WI38 (cell line): ENCODE results near the gene GAGE2A.
"Not testable (repeated sequence)": the region's sequence is repeated elsewhere in the genome, so short reads cannot be mapped to it uniquely, and the experiment has no call there.

Experiments used
- H3K4me3 ChIP-seq: 2 replicates; pipeline ENCODE4 v1.5.1; 2011; ENCODE audit warnings: low read depth, mild to moderate bottlenecking, control low read depth, low read length
- TF ChIP-seq, protein P1 (sequence below): IDR thresholded peaks from 2 replicates; pipeline ENCODE4 v1.5.1; 2012; ENCODE audit warnings: low read depth, mild to moderate bottlenecking, control low read depth, low read length

Gene GAGE2A, protein sequence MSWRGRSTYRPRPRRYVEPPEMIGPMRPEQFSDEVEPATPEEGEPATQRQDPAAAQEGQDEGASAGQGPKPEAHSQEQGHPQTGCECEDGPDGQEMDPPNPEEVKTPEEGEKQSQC

DNA sequence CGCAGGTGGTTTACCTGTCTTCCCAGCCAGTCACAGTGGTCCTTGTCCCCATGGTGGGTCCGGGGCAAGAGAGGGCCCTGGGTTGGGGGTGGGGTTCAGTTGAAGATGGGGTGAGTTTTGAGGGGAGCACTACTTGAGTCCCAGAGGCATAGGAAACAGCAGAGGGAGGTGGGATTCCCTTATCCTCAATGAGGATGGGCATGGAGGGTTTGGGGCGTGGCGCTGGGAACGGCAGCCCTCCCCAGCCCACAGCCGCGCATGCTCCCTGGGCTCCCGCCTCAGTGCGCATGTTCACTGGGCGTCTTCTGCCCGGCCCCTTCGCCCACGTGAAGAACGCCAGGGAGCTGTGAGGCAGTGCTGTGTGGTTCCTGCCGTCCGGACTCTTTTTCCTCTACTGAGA lies at the start of gene GAGE2A:
TSS of gene GAGE2A (plus strand) at position 301 of the 400 bp plus-strand sequence. CDS start 1,155 bp downstream, outside the sequence.
- H3K4me3 ChIP-seq: not testable (repeated sequence)

DNA sequence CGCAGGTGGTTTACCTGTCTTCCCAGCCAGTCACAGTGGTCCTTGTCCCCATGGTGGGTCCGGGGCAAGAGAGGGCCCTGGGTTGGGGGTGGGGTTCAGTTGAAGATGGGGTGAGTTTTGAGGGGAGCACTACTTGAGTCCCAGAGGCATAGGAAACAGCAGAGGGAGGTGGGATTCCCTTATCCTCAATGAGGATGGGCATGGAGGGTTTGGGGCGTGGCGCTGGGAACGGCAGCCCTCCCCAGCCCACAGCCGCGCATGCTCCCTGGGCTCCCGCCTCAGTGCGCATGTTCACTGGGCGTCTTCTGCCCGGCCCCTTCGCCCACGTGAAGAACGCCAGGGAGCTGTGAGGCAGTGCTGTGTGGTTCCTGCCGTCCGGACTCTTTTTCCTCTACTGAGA lies 47.9 kb upstream of the GAGE2A start, which contains the start of gene GAGE12D:
TSS of gene GAGE12D (plus strand) at position 301 of the 400 bp plus-strand sequence. CDS start 1,155 bp downstream, outside the sequence.
- H3K4me3 ChIP-seq: not testable (repeated sequence)

DNA sequence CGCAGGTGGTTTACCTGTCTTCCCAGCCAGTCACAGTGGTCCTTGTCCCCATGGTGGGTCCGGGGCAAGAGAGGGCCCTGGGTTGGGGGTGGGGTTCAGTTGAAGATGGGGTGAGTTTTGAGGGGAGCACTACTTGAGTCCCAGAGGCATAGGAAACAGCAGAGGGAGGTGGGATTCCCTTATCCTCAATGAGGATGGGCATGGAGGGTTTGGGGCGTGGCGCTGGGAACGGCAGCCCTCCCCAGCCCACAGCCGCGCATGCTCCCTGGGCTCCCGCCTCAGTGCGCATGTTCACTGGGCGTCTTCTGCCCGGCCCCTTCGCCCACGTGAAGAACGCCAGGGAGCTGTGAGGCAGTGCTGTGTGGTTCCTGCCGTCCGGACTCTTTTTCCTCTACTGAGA lies 38.3 kb upstream of the GAGE2A start, which contains the start of gene GAGE12E:
TSS of gene GAGE12E (plus strand) at position 301 of the 400 bp plus-strand sequence. CDS start 1,155 bp downstream, outside the sequence.
- not testable (repeated sequence) for H3K4me3 ChIP-seq

DNA sequence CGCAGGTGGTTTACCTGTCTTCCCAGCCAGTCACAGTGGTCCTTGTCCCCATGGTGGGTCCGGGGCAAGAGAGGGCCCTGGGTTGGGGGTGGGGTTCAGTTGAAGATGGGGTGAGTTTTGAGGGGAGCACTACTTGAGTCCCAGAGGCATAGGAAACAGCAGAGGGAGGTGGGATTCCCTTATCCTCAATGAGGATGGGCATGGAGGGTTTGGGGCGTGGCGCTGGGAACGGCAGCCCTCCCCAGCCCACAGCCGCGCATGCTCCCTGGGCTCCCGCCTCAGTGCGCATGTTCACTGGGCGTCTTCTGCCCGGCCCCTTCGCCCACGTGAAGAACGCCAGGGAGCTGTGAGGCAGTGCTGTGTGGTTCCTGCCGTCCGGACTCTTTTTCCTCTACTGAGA lies 28.8 kb upstream of the GAGE2A start, which contains the start of gene GAGE12F:
TSS of gene GAGE12F (plus strand) at position 301 of the 400 bp plus-strand sequence. CDS start 1,155 bp downstream, outside the sequence.
- H3K4me3 ChIP-seq: not testable (repeated sequence)

DNA sequence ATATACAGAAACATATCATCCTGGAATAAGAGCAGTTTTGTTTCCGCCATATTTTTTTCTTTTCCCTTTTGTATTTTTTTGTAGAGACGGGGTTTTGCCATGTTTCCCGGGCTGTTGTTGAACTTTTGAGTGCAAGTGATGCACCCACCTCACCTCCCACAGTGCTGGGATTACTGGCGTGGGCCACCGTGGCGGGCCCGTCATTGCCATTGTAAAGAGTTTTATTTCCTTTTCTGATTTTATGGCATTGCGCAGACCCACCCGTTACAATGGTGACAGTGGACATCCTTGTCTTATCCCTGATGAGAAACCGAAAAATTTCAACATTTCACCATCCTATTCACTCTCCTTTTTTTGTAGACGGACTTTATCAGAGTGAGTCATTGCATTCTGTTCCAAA lies 20.6 kb upstream of the GAGE2A start:
- H3K4me3 ChIP-seq: not testable (repeated sequence)

DNA sequence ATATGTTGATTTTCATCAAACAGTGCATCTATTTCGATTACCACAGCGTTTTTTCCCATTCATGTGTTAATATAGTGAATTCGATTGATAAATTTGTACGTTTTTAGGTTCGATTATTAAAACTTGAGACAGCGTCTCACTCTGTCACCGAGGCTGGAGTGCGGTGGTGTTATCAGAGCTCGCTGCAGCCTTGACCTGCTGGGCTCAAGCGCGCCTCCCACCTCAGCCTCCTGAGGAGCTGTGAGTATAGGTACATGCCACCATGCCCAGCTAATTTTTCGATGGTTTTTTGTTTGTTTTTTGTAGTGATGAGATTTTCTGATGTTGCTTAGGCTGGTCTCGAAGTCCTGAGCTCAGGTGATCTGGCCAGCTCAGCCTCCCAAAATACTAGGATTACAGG lies 20.1 kb upstream of the GAGE2A start:
- H3K4me3 ChIP-seq: not testable (repeated sequence)

DNA sequence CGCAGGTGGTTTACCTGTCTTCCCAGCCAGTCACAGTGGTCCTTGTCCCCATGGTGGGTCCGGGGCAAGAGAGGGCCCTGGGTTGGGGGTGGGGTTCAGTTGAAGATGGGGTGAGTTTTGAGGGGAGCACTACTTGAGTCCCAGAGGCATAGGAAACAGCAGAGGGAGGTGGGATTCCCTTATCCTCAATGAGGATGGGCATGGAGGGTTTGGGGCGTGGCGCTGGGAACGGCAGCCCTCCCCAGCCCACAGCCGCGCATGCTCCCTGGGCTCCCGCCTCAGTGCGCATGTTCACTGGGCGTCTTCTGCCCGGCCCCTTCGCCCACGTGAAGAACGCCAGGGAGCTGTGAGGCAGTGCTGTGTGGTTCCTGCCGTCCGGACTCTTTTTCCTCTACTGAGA lies 19.2 kb upstream of the GAGE2A start, which contains the start of gene GAGE12G:
TSS of gene GAGE12G (plus strand) at position 301 of the 400 bp plus-strand sequence. CDS start 1,155 bp downstream, outside the sequence.
- not testable (repeated sequence) for H3K4me3 ChIP-seq

DNA sequence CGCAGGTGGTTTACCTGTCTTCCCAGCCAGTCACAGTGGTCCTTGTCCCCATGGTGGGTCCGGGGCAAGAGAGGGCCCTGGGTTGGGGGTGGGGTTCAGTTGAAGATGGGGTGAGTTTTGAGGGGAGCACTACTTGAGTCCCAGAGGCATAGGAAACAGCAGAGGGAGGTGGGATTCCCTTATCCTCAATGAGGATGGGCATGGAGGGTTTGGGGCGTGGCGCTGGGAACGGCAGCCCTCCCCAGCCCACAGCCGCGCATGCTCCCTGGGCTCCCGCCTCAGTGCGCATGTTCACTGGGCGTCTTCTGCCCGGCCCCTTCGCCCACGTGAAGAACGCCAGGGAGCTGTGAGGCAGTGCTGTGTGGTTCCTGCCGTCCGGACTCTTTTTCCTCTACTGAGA lies 9.6 kb upstream of the GAGE2A start, which contains the start of gene GAGE12H:
TSS of gene GAGE12H (plus strand) at position 301 of the 400 bp plus-strand sequence. CDS start 1,155 bp downstream, outside the sequence.
- not testable (repeated sequence) for H3K4me3 ChIP-seq

DNA sequence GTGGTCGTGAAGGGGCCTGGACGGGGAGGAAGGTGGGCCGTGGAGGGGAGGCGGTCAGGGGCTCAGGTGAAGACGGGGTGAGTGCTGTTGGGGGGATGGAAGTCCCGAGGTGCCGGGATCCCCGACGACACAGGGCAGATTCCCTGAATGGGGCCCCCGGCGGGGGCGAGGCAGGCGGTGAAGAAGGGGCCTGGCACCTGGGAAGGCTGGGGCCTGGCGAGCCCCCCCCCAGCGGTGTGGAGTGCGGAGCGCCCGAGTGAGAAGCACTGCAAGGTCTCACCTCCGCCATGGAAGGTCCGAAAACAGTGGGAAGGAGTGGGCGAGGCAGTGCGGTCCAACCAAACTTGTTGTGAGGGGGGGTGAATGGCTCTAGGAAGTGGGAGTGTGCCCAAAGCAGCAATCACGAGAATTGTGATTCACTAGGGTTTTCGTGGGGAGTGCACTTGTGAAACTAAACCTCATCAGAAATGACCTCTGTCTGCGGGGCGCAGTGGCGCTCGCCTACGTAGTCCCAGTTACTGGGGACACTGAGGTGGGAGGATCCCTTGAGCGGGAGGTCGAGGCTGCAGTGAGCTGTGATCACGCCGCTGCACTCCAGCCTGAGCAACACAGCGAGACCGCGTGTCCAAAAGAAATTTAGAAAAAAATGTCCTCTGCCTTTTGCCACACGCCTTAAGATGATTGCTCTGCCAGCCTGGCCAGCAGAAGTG lies 628 bp downstream of the GAGE2A start:
- not testable (repeated sequence) for H3K4me3 ChIP-seq

DNA sequence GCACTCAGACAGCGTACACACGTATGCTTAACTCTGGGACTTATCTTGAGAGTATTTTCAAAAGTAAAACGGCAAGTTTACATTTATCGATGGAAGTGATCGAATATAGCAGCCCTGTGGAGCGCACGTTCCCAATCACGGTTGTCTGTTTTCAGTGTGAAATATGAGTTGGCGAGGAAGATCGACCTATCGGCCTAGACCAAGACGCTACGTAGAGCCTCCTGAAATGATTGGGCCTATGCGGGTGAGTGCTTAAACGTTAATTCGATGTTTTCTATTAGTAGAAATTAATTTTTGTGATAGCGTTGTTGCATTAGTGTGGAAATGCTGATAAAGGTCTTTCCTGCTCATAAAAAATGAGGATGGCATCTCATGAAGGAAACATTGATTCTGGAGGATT lies 1.2 kb downstream of the GAGE2A start:
- H3K4me3 ChIP-seq: not testable (repeated sequence)

DNA sequence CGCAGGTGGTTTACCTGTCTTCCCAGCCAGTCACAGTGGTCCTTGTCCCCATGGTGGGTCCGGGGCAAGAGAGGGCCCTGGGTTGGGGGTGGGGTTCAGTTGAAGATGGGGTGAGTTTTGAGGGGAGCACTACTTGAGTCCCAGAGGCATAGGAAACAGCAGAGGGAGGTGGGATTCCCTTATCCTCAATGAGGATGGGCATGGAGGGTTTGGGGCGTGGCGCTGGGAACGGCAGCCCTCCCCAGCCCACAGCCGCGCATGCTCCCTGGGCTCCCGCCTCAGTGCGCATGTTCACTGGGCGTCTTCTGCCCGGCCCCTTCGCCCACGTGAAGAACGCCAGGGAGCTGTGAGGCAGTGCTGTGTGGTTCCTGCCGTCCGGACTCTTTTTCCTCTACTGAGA lies 9.4 kb downstream of the GAGE2A start, which contains the start of gene GAGE1:
TSS of gene GAGE1 (plus strand) at position 301 of the 400 bp plus-strand sequence. CDS start 1,155 bp downstream, outside the sequence.
- H3K4me3 ChIP-seq: not testable (repeated sequence)

DNA sequence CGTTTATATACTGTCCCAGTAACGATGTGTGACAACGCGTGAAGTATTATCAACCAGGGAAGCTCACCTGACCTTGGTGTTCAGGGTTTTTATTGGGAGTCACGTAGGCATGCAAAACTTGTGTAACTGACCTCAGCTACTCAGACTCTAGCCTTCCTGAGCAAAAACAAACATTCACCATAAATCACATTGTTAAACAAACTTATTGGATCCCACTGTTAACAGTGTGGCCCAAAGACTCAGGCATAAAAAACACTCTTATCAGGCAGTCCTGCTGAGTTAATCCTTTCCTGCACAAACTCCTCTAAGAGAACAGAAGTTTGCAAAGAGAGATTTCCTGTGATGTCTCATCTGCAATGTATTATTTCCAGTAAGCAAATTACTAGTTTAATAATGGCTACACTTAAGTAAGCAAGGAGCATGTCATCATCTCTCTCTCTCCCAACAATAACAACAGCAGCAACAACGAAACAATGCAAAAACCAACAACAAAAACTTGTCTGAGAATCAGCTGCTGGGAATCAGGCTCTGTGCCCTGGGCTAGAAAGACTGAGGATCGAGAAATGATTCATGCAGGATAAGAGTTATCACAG lies 21.5 kb downstream of the GAGE2A start:
- TF ChIP-seq, protein P1, sequence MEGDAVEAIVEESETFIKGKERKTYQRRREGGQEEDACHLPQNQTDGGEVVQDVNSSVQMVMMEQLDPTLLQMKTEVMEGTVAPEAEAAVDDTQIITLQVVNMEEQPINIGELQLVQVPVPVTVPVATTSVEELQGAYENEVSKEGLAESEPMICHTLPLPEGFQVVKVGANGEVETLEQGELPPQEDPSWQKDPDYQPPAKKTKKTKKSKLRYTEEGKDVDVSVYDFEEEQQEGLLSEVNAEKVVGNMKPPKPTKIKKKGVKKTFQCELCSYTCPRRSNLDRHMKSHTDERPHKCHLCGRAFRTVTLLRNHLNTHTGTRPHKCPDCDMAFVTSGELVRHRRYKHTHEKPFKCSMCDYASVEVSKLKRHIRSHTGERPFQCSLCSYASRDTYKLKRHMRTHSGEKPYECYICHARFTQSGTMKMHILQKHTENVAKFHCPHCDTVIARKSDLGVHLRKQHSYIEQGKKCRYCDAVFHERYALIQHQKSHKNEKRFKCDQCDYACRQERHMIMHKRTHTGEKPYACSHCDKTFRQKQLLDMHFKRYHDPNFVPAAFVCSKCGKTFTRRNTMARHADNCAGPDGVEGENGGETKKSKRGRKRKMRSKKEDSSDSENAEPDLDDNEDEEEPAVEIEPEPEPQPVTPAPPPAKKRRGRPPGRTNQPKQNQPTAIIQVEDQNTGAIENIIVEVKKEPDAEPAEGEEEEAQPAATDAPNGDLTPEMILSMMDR: no peak

DNA sequence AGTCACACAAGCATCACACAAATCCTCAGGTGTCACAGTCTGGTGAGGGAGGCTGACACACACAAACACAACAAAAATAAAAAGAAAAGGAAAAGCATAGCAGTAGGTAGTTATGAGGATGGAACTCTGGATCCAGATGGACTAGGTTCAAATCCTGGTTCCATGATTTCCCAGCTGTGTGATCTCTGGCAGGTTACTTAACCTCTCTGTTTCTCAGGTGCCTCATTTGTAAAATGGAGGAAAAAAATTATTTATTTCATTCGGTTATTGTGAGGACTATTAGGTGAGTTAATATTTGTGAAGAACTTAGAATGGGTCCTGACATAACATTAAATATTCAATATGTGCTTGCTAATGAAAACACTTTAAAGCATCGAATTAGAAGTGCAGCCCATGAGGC lies 29.3 kb downstream of the GAGE2A start:
- H3K4me3 ChIP-seq: no peak overlapping the region
- TF ChIP-seq, protein P1: no peak

More for the DNA sequence above, 21.5 kb downstream of the GAGE2A start:
- H3K4me3 ChIP-seq: no peak overlapping the region
